GM23338 (cell line): ENCODE data around the gene FAU. TPM values are rescaled to one million over a fixed set of nuclear protein-coding genes. Genes with fewer than 3 reads are reported as not detected.

Experiments
- ATAC-seq: fragments of 200-7000 bp; cut with Tn5 transposase; 3 replicates; pipeline ENCODE4 v1.9.1; 2020
- DNase-seq: peaks from one replicate; pipeline ENCODE4 v3.0.0-alpha.2; 2015; ENCODE audit warnings: low spot score
- H2AFZ ChIP-seq: fragments of 200-600 bp; sonication (generic); 2 replicates; pipeline ENCODE4 v1.8.0; 2016; ENCODE audit warnings: antibody characterized with exemption, mild to moderate bottlenecking, moderate library complexity
- H3F3A ChIP-seq: fragments of 200-600 bp; sonication (generic); replicated peaks from 2 replicates; pipeline ENCODE4 v1.8.0; 2017; ENCODE audit warnings: antibody characterized with exemption, mixed run types, low read depth
- H3K27ac ChIP-seq: fragments of 200-600 bp; sonication (generic); 2 replicates; pipeline ENCODE4 v1.6.1; 2016; ENCODE audit warnings: low read depth
- H3K27me3 ChIP-seq: fragments of 200-600 bp; sonication (generic); 2 replicates; pipeline ENCODE4 v1.8.0; 2016; ENCODE audit warnings: mild to moderate bottlenecking, mixed run types, moderate library complexity; ENCODE audit not compliant: insufficient read depth
- H3K36me3 ChIP-seq: fragments of 200-600 bp; sonication (generic); 2 replicates; pipeline ENCODE4 v1.8.0; 2016; ENCODE audit warnings: mild to moderate bottlenecking; ENCODE audit not compliant: insufficient read depth
- H3K4me1 ChIP-seq: fragments of 200-600 bp; sonication (generic); 2 replicates; pipeline ENCODE4 v1.8.0; 2016; ENCODE audit warnings: mild to moderate bottlenecking, moderate library complexity; ENCODE audit not compliant: insufficient read depth
- H3K4me2 ChIP-seq: fragments of 200-600 bp; sonication (generic); 2 replicates; pipeline ENCODE4 v1.7.1; 2017; ENCODE audit warnings: mixed run types
- H3K4me3 ChIP-seq: fragments of 200-600 bp; sonication (generic); 2 replicates; pipeline ENCODE4 v1.6.1; 2016; ENCODE audit warnings: mixed run types
- H3K79me2 ChIP-seq: fragments of 200-600 bp; sonication (generic); replicated peaks from 2 replicates; pipeline ENCODE4 v1.8.0; 2017; ENCODE audit warnings: mild to moderate bottlenecking; ENCODE audit not compliant: insufficient read depth
- H3K9me2 ChIP-seq: fragments of 200-600 bp; sonication (generic); 2 replicates; pipeline ENCODE4 v1.8.0; 2017; ENCODE audit not compliant: insufficient read depth
- H4K20me1 ChIP-seq: fragments of 200-600 bp; sonication (generic); replicated peaks from 2 replicates; pipeline ENCODE4 v1.8.0; 2017; ENCODE audit warnings: mild to moderate bottlenecking; ENCODE audit not compliant: insufficient read depth
- H3K27ac Mint-ChIP-seq: 2 replicates; pipeline ENCODE4 v1.8.0; 2020; ENCODE audit warnings: inconsistent platforms, mild to moderate bottlenecking, moderate library complexity, mixed read lengths
- H3K27me3 Mint-ChIP-seq: 3 replicates; pipeline ENCODE4 v1.8.0; 2022; ENCODE audit warnings: low read depth, mild to moderate bottlenecking, moderate library complexity, mixed read lengths, inconsistent platforms; ENCODE audit not compliant: insufficient read depth, poor library complexity
- H3K36me3 Mint-ChIP-seq: 3 replicates; pipeline ENCODE4 v1.8.0; 2021; ENCODE audit warnings: low read depth, mild to moderate bottlenecking, inconsistent platforms, moderate library complexity, mixed read lengths
- H3K4me1 Mint-ChIP-seq: 3 replicates; pipeline ENCODE4 v1.8.0; 2020; ENCODE audit warnings: mild to moderate bottlenecking, inconsistent platforms, mixed read lengths
- H3K4me3 Mint-ChIP-seq: 3 replicates; pipeline ENCODE4 v1.8.0; 2021; ENCODE audit warnings: moderate library complexity, mild to moderate bottlenecking, inconsistent platforms, mixed read lengths
- H3K9me3 Mint-ChIP-seq: 3 replicates; pipeline ENCODE4 v1.8.0; 2020; ENCODE audit warnings: moderate library complexity, mild to moderate bottlenecking, inconsistent platforms, mixed read lengths
- CREB1 ChIP-seq: fragments of 250-450 bp; sonication (Bioruptor Pico); IDR thresholded peaks from 2 replicates; pipeline ENCODE4 v1.5.0; 2020; ENCODE audit warnings: low read depth, mild to moderate bottlenecking, moderate library complexity
- EZH2 ChIP-seq: fragments of 200-600 bp; sonication (generic); IDR thresholded peaks from one replicate; pipeline ENCODE4 v1.8.0; 2017; ENCODE audit warnings: antibody characterized with exemption, mild to moderate bottlenecking, low read depth; ENCODE audit not compliant: unreplicated experiment
- EZH2phosphoT487 ChIP-seq: fragments of 200-600 bp; sonication (generic); IDR thresholded peaks from one replicate; pipeline ENCODE4 v1.8.1; 2018; ENCODE audit warnings: antibody characterized with exemption; ENCODE audit not compliant: unreplicated experiment
- JUNB ChIP-seq: IDR thresholded peaks from one replicate; pipeline ENCODE4 v1.6.1; 2016; ENCODE audit warnings: antibody characterized with exemption; ENCODE audit not compliant: unreplicated experiment
- NANOG ChIP-seq: IDR thresholded peaks from 2 replicates; pipeline ENCODE4 v1.6.1; 2016; ENCODE audit warnings: antibody characterized with exemption, borderline replicate concordance
- POLR2AphosphoS5 ChIP-seq: IDR thresholded peaks from 2 replicates; pipeline ENCODE4 v1.6.1; 2016; ENCODE audit warnings: antibody characterized with exemption, low read depth
- STAT1 ChIP-seq: IDR thresholded peaks from one replicate; pipeline ENCODE4 v1.6.1; 2016; ENCODE audit warnings: antibody characterized with exemption; ENCODE audit not compliant: unreplicated experiment
- ZNF114 ChIP-seq: fragments of 250-450 bp; sonication (Bioruptor Pico); IDR thresholded peaks from 2 replicates; pipeline ENCODE4 v1.5.0; 2020; ENCODE audit warnings: mild to moderate bottlenecking, moderate library complexity
- ZNF331 ChIP-seq: fragments of 250-450 bp; sonication (Bioruptor Pico); IDR thresholded peaks from 2 replicates; pipeline ENCODE4 v1.5.0; 2020; ENCODE audit warnings: low read depth, mild to moderate bottlenecking, moderate library complexity
- polyA plus RNA-seq: library from polyadenylated mRNA; unstranded; fragments of >200 nt; fragmentation: Nextera tagmentation; extraction: Ambion mirVana; gene quantifications from 2 replicates; pipeline ENCODE4 v1.2.1, GENCODE V29; 2016
- total RNA-seq: library from RNA; depleted of rRNA; stranded (reverse); fragments of >200 nt; shearing (Covaris generic); gene quantifications from 2 replicates; pipeline ENCODE4 v1.2.3, GENCODE V29; 2014
- TF ChIP-seq, protein P1 (sequence below), 2 experiments: fragments of 200-600 bp in 1 of 2; sonication (generic) in 1 of 2; conservative IDR thresholded peaks; 2 replicates each; pipeline versions ENCODE4 v1.5.1 to v1.6.1; 2016 to 2017; ENCODE audit warnings: antibody characterized with exemption in 2 of 2, low read depth in 2 of 2, mild to moderate bottlenecking in 2 of 2, moderate library complexity in 1 of 2
- TF ChIP-seq, protein P2 (sequence below): IDR thresholded peaks from 2 replicates; pipeline ENCODE4 v1.6.1; 2016; ENCODE audit warnings: antibody characterized with exemption
- TF ChIP-seq, protein P3 (sequence below): IDR thresholded peaks from one replicate; pipeline ENCODE4 v1.6.1; 2018; ENCODE audit warnings: antibody characterized with exemption; ENCODE audit not compliant: unreplicated experiment

Gene FAU
- total and polyA plus RNA-seq, 2 experiments from 2014 or later = 262 to 1,177 TPM

DNA sequence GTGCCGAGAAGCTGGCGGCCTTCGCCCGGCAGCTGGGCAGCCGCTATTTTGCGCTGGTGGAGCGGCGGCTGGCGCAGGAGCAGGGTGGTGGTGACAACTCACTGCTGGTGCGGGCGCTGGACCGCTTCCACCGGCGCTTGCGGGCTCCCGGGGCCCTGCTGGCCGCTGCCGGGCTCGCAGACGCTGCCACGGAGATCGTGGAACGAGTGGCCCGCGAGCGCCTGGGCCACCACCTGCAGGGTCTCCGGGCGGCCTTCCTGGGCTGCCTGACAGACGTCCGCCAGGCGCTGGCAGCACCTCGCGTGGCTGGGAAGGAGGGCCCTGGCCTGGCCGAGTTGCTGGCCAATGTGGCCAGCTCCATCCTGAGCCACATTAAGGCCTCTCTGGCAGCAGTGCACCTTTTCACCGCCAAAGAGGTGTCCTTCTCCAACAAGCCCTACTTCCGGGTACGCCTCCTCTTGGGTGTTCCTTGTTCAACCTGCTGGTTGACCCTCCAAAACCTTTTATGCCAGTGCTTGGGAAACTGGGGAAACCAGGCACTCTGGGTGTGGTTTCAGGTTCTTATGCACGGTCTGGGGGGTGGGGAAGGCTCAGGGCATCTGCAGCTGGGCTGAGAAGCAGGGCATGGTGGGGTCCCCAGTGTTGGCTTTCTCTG is 13.3 kb downstream of the FAU start (continued):
- TF ChIP-seq, protein P1, sequence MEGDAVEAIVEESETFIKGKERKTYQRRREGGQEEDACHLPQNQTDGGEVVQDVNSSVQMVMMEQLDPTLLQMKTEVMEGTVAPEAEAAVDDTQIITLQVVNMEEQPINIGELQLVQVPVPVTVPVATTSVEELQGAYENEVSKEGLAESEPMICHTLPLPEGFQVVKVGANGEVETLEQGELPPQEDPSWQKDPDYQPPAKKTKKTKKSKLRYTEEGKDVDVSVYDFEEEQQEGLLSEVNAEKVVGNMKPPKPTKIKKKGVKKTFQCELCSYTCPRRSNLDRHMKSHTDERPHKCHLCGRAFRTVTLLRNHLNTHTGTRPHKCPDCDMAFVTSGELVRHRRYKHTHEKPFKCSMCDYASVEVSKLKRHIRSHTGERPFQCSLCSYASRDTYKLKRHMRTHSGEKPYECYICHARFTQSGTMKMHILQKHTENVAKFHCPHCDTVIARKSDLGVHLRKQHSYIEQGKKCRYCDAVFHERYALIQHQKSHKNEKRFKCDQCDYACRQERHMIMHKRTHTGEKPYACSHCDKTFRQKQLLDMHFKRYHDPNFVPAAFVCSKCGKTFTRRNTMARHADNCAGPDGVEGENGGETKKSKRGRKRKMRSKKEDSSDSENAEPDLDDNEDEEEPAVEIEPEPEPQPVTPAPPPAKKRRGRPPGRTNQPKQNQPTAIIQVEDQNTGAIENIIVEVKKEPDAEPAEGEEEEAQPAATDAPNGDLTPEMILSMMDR (conservative IDR thresholded peaks at IDR 0.05; ENCODE audit: low read depth in 2 of 2) = no peak
- TF ChIP-seq EZH2 = no peak
- TF ChIP-seq, protein P2, sequence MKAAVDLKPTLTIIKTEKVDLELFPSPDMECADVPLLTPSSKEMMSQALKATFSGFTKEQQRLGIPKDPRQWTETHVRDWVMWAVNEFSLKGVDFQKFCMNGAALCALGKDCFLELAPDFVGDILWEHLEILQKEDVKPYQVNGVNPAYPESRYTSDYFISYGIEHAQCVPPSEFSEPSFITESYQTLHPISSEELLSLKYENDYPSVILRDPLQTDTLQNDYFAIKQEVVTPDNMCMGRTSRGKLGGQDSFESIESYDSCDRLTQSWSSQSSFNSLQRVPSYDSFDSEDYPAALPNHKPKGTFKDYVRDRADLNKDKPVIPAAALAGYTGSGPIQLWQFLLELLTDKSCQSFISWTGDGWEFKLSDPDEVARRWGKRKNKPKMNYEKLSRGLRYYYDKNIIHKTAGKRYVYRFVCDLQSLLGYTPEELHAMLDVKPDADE = no peak
- no peak for TF ChIP-seq EZH2phosphoT487
- TF ChIP-seq POLR2AphosphoS5 = no peak
- no peak for TF ChIP-seq STAT1

DNA sequence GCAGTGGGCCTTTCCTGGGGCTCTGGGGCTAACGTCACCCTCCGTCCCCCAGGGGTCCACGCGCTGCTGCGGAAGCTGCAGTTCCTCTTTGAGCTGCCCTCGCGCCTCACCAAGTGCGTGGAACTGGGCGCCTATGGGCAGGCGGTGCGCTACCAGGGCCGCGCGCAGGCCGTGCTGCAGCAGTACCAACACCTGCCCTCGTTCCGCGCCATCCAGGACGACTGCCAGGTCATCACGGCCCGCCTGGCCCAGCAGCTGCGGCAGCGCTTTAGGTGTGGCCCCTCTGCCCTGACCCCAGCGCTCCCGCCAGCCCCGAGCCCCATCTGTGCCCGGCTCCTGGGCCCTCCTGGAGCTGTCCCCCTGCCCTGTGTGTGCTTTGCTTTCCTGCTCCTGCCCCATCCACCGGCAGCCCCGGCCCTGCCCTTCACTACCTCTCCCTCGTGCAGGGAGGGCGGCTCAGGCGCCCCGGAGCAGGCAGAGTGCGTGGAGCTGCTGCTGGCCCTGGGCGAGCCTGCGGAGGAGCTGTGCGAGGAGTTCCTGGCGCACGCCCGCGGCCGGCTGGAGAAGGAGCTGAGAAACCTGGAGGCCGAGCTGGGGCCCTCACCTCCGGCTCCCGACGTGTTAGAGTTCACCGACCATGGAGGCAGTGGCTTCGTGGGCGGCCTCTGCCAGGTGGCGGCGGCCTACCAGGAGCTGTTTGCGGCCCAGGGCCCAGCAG is 14.0 kb downstream of the FAU start:
- Histone ChIP-seq H3K79me2 (peaks cover 20% of the 10 kb centered on the region), H3K4me3 (no peak overlapping the region), H2AFZ (no peak overlapping the region), H3K36me3 (0 out of 2 replicates have a peak, but pooled peaks cover 3% of the 10 kb centered on the region), H3F3A (peaks cover 9% of the 10 kb centered on the region; the same call in 1 of the 2 replicates), H4K20me1 (peaks cover 2% of the 10 kb centered on the region; the same call in 1 of the 2 replicates), H3K4me1 (peaks cover 7% of the 10 kb centered on the region; the same call in 1 of the 2 replicates), H3K27ac (no peak overlapping the region), H3K27me3 (no peaks in the 10 kb centered on the region), H3K4me2 (no peak overlapping the region), H3K9me2 (no peaks in the 10 kb centered on the region)
- Mint-ChIP-seq H3K4me3 (no peak overlapping the region), H3K27me3 (peaks cover 18% of the 10 kb centered on the region), H3K27ac (no peak overlapping the region), H3K36me3 (peaks cover 10% of the 10 kb centered on the region; the same call in 1 of the 3 replicates), H3K4me1 (peaks cover 12% of the 10 kb centered on the region), H3K9me3 (peaks cover 2% of the 10 kb centered on the region; the same call in 2 of the 3 replicates)
- no peak for ATAC-seq
- no peak for DNase-seq
- TF ChIP-seq ZNF331 (CRISPR knock-in tag) = no peak
- TF ChIP-seq, protein P2 = no peak
- TF ChIP-seq JUNB = no peak
- TF ChIP-seq, protein P1 (conservative IDR thresholded peaks at IDR 0.05; ENCODE audit: low read depth in 2 of 2) = no peak
- no peak for TF ChIP-seq CREB1 (CRISPR knock-in tag)
- TF ChIP-seq, protein P3, sequence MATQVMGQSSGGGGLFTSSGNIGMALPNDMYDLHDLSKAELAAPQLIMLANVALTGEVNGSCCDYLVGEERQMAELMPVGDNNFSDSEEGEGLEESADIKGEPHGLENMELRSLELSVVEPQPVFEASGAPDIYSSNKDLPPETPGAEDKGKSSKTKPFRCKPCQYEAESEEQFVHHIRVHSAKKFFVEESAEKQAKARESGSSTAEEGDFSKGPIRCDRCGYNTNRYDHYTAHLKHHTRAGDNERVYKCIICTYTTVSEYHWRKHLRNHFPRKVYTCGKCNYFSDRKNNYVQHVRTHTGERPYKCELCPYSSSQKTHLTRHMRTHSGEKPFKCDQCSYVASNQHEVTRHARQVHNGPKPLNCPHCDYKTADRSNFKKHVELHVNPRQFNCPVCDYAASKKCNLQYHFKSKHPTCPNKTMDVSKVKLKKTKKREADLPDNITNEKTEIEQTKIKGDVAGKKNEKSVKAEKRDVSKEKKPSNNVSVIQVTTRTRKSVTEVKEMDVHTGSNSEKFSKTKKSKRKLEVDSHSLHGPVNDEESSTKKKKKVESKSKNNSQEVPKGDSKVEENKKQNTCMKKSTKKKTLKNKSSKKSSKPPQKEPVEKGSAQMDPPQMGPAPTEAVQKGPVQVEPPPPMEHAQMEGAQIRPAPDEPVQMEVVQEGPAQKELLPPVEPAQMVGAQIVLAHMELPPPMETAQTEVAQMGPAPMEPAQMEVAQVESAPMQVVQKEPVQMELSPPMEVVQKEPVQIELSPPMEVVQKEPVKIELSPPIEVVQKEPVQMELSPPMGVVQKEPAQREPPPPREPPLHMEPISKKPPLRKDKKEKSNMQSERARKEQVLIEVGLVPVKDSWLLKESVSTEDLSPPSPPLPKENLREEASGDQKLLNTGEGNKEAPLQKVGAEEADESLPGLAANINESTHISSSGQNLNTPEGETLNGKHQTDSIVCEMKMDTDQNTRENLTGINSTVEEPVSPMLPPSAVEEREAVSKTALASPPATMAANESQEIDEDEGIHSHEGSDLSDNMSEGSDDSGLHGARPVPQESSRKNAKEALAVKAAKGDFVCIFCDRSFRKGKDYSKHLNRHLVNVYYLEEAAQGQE = no peak
- no peak for TF ChIP-seq EZH2phosphoT487
- TF ChIP-seq ZNF114 (CRISPR knock-in tag) = no peak
- no peak for TF ChIP-seq NANOG
- no peak for TF ChIP-seq POLR2AphosphoS5
- no peak for TF ChIP-seq STAT1
- TF ChIP-seq EZH2 = no peak
